ENCODE measurements around the gene RREB1.

DNA sequence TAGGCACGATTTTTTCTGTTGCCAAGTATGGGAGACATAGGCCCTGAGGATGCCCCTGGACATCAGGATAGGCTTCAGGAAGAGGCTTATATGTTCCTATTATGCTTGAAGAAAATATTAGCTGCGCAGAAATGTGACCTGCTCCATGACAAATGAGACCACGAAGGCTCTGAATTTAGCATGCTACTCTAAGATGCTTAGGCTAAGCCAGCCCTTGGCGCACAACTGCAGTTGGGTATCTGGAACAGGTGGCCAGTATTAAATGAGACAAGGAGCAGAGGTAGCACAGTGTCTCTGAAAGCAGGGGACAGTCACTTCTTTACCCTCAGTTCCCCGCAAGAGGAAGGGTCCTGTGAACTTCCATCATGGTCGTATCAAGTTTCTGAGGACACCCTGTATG, 90.0 kb downstream of the RREB1 start:
- TF ChIP-seq, protein P1, sequence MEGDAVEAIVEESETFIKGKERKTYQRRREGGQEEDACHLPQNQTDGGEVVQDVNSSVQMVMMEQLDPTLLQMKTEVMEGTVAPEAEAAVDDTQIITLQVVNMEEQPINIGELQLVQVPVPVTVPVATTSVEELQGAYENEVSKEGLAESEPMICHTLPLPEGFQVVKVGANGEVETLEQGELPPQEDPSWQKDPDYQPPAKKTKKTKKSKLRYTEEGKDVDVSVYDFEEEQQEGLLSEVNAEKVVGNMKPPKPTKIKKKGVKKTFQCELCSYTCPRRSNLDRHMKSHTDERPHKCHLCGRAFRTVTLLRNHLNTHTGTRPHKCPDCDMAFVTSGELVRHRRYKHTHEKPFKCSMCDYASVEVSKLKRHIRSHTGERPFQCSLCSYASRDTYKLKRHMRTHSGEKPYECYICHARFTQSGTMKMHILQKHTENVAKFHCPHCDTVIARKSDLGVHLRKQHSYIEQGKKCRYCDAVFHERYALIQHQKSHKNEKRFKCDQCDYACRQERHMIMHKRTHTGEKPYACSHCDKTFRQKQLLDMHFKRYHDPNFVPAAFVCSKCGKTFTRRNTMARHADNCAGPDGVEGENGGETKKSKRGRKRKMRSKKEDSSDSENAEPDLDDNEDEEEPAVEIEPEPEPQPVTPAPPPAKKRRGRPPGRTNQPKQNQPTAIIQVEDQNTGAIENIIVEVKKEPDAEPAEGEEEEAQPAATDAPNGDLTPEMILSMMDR (conservative IDR thresholded peaks at IDR 0.05; ENCODE audit: low read depth in 2 of 2) = no peak
- no peak for TF ChIP-seq POLR2AphosphoS5 (IDR thresholded peaks at IDR 0.05; ENCODE audit: low read depth)
- no peak for TF ChIP-seq EZH2 (IDR thresholded peaks at IDR 0.05; ENCODE audit: low read depth, unreplicated experiment)
- no peak for TF ChIP-seq ZNF331 (CRISPR knock-in tag; IDR thresholded peaks at IDR 0.05; ENCODE audit: low read depth)
- TF ChIP-seq EZH2phosphoT487 (IDR thresholded peaks at IDR 0.05; ENCODE audit: unreplicated experiment) = no peak
- TF ChIP-seq, protein P2, sequence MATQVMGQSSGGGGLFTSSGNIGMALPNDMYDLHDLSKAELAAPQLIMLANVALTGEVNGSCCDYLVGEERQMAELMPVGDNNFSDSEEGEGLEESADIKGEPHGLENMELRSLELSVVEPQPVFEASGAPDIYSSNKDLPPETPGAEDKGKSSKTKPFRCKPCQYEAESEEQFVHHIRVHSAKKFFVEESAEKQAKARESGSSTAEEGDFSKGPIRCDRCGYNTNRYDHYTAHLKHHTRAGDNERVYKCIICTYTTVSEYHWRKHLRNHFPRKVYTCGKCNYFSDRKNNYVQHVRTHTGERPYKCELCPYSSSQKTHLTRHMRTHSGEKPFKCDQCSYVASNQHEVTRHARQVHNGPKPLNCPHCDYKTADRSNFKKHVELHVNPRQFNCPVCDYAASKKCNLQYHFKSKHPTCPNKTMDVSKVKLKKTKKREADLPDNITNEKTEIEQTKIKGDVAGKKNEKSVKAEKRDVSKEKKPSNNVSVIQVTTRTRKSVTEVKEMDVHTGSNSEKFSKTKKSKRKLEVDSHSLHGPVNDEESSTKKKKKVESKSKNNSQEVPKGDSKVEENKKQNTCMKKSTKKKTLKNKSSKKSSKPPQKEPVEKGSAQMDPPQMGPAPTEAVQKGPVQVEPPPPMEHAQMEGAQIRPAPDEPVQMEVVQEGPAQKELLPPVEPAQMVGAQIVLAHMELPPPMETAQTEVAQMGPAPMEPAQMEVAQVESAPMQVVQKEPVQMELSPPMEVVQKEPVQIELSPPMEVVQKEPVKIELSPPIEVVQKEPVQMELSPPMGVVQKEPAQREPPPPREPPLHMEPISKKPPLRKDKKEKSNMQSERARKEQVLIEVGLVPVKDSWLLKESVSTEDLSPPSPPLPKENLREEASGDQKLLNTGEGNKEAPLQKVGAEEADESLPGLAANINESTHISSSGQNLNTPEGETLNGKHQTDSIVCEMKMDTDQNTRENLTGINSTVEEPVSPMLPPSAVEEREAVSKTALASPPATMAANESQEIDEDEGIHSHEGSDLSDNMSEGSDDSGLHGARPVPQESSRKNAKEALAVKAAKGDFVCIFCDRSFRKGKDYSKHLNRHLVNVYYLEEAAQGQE (IDR thresholded peaks at IDR 0.05; ENCODE audit: unreplicated experiment) = no peak
- no peak for TF ChIP-seq CREB1 (CRISPR knock-in tag; IDR thresholded peaks at IDR 0.05; ENCODE audit: low read depth)
- TF ChIP-seq NANOG (IDR thresholded peaks at IDR 0.05; ENCODE audit: borderline replicate concordance) = no peak
- no peak for TF ChIP-seq STAT1 (IDR thresholded peaks at IDR 0.05; ENCODE audit: unreplicated experiment)

Measured in GM23338 (cell line).